Calu3 (cell line): Measurements from ENCODE around the gene ANXA8. TPM values are rescaled to one million over a fixed set of nuclear protein-coding genes. Genes with fewer than 3 reads are reported as not detected.

Experiments
- BruUV-seq: library from RNA; stranded (reverse); fragments of 400-500 nt; replicated peaks from 2 replicates; lab custom pipeline; 2021; lab: Mats Ljungman, UMichigan
- CTCF ChIA-PET: fragments of 300-600 bp; sonication (Branson Sonifier 250); formaldehyde crosslinking; loops from one replicate; lab custom pipeline; 2022; ENCODE audit warnings: antibody characterized with exemption; lab: Charles Lee
- DNase-seq: peaks from one replicate; pipeline ENCODE4 v3.0.0; 2022
- H3K27ac Mint-ChIP-seq: one replicate; pipeline ENCODE4 v1.8.0; 2022; ENCODE audit warnings: mixed read lengths; ENCODE audit not compliant: unreplicated experiment
- H3K27me3 Mint-ChIP-seq: one replicate; pipeline ENCODE4 v1.8.0; 2022; ENCODE audit warnings: mixed read lengths; ENCODE audit not compliant: unreplicated experiment
- H3K36me3 Mint-ChIP-seq: one replicate; pipeline ENCODE4 v1.8.0; 2022; ENCODE audit warnings: mild to moderate bottlenecking, moderate library complexity, mixed read lengths; ENCODE audit not compliant: insufficient read depth, unreplicated experiment
- H3K4me1 Mint-ChIP-seq: one replicate; pipeline ENCODE4 v1.8.0; 2022; ENCODE audit warnings: mild to moderate bottlenecking, low read depth, mixed read lengths; ENCODE audit not compliant: unreplicated experiment
- H3K4me3 Mint-ChIP-seq: one replicate; pipeline ENCODE4 v1.8.0; 2022; ENCODE audit warnings: mild to moderate bottlenecking, low read depth, moderate library complexity, mixed read lengths; ENCODE audit not compliant: unreplicated experiment
- H3K9me3 Mint-ChIP-seq: one replicate; pipeline ENCODE4 v1.8.0; 2022; ENCODE audit warnings: low read depth, mixed read lengths; ENCODE audit not compliant: unreplicated experiment
- intact Hi-C: fragments of 100-400 bp; cut with micrococcal nuclease; formaldehyde crosslinking; loops from one replicate; pipeline ENCODE4 v1.10.0; 2022; ENCODE audit not compliant: unreplicated experiment
- total RNA-seq: library from RNA; stranded (reverse); gene quantifications from 2 replicates; pipeline ENCODE4 v1.2.3, GENCODE V29; 2022
- TF ChIP-seq, protein P1 (sequence below): fragments of 200-600 bp; IDR thresholded peaks from one replicate; pipeline ENCODE4 v1.8.0; 2022; ENCODE audit warnings: antibody characterized with exemption; ENCODE audit not compliant: unreplicated experiment

The ANXA8 gene
- total RNA-seq, 1 experiment from 2014 or later: 1.1 TPM

DNA sequence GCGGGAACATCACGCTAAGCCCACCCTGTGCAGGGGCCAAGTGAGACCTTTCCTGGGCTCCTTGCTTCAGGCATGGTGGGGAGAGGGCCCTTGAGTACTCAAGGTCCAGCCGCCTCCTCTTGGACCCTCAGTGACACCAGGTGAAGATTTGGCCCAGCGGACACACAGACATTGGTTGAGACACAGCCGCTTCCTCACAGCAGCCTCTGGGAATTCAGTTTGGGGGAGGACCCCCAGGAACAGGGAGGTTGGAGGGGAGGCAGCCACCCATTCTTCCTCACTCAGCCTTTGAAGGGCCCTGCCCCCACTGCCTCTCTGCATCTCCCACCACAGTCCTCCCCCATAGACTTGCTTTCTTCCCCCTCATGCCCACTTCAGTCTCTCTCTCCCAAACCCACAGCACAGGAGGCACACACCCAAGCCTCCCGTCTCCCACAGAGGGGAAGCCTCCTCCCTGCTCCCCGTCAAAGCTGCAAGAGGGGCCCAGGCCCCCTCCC, 31.9 kb downstream of the ANXA8 start:
- H3K36me3 Mint-ChIP-seq: no peaks in the 10 kb centered on the region
- peaks cover 31% of the 10 kb centered on the region for H3K27me3 Mint-ChIP-seq
- H3K27ac Mint-ChIP-seq: no peak overlapping the region
- TF ChIP-seq, protein P1, sequence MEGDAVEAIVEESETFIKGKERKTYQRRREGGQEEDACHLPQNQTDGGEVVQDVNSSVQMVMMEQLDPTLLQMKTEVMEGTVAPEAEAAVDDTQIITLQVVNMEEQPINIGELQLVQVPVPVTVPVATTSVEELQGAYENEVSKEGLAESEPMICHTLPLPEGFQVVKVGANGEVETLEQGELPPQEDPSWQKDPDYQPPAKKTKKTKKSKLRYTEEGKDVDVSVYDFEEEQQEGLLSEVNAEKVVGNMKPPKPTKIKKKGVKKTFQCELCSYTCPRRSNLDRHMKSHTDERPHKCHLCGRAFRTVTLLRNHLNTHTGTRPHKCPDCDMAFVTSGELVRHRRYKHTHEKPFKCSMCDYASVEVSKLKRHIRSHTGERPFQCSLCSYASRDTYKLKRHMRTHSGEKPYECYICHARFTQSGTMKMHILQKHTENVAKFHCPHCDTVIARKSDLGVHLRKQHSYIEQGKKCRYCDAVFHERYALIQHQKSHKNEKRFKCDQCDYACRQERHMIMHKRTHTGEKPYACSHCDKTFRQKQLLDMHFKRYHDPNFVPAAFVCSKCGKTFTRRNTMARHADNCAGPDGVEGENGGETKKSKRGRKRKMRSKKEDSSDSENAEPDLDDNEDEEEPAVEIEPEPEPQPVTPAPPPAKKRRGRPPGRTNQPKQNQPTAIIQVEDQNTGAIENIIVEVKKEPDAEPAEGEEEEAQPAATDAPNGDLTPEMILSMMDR: no peak
- H3K9me3 Mint-ChIP-seq: no peaks in the 10 kb centered on the region
- H3K4me3 Mint-ChIP-seq: no peak overlapping the region
- DNase-seq: no peak
- no TSS peak for BruUV-seq
- CTCF ChIA-PET: no interaction called here
- intact Hi-C loops: no loop called here
- H3K4me1 Mint-ChIP-seq: no peaks in the 10 kb centered on the region

DNA sequence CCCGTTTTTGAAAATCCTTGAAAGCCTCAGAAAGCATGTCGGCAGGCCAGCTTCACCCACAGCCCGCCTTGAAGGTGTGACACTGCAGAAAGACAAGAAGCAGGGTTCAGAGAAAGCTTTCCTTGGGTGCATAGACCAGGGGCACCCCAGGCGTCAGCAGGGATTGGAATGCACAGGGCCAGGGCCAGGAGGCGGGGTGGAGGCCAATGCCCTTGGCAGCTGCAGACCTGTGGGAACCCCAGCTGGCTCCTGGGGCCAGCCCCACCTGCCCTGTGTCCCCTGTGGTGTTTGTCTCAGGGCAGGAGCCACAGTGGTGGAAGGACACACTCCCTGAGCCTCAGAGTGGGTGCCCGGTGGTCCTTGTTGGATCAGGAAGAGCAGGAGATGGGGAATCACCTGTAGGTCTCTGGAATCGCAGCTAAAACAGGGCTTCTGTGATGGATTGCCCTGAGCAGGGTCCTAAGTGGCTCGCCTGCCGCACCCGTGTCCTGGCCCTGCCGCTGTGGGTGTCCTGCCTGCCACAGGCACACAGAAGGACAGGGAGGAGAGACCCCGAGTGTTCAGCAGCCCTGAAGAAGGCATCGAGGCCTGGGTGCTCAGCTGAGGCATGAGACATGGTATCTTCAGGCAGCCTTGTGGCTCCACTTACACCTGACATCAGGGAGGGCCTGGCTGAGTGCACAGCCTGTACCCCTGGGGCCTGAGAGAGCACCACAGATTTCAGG, 32.5 kb downstream of the ANXA8 start:
- no peak overlapping the region for H3K4me3 Mint-ChIP-seq
- CTCF ChIA-PET: no interaction called here

DNA sequence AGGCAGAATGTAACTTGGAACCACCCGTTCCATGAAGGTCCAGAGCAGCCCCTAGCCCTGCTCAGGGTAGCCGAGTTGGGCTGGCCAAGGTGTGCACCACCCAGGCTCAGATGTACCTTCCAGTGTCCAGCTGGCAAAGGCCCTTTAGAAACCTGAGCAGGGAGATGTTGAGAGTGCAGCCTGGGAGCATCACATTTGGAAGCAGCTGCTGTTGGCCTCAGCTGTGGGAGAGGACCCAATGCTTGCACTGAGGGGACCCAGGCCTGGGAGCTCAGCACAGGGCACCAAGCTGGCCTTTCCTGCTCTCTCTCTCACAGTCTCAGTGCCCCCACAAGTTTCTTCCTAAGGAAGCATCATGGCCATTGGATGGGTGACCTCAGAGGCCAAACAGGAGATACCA, 33.5 kb downstream of the ANXA8 start:
- DNase-seq: no peak
- H3K27me3 Mint-ChIP-seq: peaks cover 28% of the 10 kb centered on the region
- no peaks in the 10 kb centered on the region for H3K9me3 Mint-ChIP-seq
- no TSS peak for BruUV-seq
- H3K36me3 Mint-ChIP-seq: no peaks in the 10 kb centered on the region
- H3K4me1 Mint-ChIP-seq: no peaks in the 10 kb centered on the region
- no peak overlapping the region for H3K4me3 Mint-ChIP-seq
- H3K27ac Mint-ChIP-seq: no peak overlapping the region
- intact Hi-C loops: no loop called here
- CTCF ChIA-PET: no interaction called here
- TF ChIP-seq, protein P1: no peak

More for the DNA sequence above, 32.5 kb downstream of the ANXA8 start:
- no peak overlapping the region for H3K27ac Mint-ChIP-seq
- intact Hi-C loops: no loop called here
- no peaks in the 10 kb centered on the region for H3K36me3 Mint-ChIP-seq
- BruUV-seq: no TSS peak
- H3K27me3 Mint-ChIP-seq: peaks cover 31% of the 10 kb centered on the region
- TF ChIP-seq, protein P1: no peak
- H3K4me1 Mint-ChIP-seq: no peaks in the 10 kb centered on the region
- H3K9me3 Mint-ChIP-seq: no peaks in the 10 kb centered on the region
- DNase-seq: no peak

DNA sequence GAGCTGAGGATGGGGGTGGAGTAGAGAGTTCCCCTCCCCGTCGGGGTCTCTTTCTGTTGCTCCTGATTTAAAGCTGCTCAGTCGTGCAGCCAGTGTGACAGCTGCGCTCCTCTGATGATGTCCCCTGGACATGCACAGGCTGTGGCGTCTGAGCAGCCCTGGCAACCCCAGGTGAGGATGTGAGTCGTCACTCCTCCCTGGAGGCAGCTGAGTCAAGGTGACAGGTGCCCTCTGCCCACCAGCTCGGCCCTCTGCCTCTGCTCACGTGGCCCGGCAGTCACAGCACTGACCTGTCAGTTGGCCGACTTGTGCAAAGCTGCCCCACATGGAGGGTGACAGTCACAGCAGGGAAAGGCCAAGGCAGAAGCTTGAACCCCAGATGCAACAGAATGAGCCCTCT, 33.9 kb downstream of the ANXA8 start:
- Mint-ChIP-seq H3K27me3 (peaks cover 23% of the 10 kb centered on the region), H3K27ac (no peak overlapping the region), H3K4me3 (no peak overlapping the region), H3K9me3 (peaks cover 4% of the 10 kb centered on the region), H3K4me1 (no peaks in the 10 kb centered on the region), H3K36me3 (no peaks in the 10 kb centered on the region)
- no TSS peak for BruUV-seq
- CTCF ChIA-PET: no interaction called here
- no peak for DNase-seq
- TF ChIP-seq, protein P1: no peak
- intact Hi-C loops: no loop called here
